ENCODE measurements around the gene PRMT2. TPM values are rescaled to one million over a fixed set of nuclear protein-coding genes. Genes with fewer than 3 reads are reported as not detected.

Gene PRMT2
- total RNA-seq, 2 donors from 2014 or later = 77.9 to 108 TPM

DNA sequence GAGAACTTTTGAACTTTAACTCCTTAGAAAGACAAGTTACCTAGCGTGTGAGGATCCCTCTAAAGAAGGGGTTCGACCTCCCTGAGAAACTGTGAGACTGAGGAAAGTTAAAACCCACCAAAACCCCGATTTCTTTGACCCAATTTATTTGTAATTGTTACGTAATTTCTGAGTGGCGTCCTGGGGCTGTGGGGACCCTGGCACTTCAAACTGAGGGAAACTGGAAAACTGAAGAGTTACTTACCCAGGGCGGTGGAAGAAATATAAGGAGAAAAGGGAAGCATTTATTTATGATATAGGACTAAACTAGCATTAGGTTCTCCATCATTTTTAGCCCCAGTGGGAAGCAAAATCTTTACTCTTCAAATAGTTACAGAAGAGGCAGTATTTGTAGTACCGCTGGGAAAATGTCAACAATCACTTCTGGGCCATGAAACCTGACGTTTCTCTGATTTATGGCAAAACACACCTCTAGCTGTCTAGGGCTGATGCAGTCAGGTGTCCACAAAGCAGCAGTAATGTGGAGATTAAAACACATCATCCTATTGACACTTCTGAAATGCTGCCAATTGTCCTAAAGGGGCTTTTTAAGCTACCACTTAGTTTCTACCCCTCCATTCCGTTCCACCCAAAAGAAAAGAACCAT, 31.0 kb upstream of the PRMT2 start:
- DNase-seq (ENCODE audit: low spot score) = no peak
- Histone ChIP-seq H3K27ac (no peak overlapping the region), H3K27me3 (replicated peaks; ENCODE audit: insufficient read depth) (no peaks in the 10 kb centered on the region), H3K4me1 (replicated peaks) (no peaks in the 10 kb centered on the region), H3K4me3 (no peak overlapping the region), H3K36me3 (no peaks in the 10 kb centered on the region), H3K9me3 (no peaks in the 10 kb centered on the region)
- TF ChIP-seq, protein P1, sequence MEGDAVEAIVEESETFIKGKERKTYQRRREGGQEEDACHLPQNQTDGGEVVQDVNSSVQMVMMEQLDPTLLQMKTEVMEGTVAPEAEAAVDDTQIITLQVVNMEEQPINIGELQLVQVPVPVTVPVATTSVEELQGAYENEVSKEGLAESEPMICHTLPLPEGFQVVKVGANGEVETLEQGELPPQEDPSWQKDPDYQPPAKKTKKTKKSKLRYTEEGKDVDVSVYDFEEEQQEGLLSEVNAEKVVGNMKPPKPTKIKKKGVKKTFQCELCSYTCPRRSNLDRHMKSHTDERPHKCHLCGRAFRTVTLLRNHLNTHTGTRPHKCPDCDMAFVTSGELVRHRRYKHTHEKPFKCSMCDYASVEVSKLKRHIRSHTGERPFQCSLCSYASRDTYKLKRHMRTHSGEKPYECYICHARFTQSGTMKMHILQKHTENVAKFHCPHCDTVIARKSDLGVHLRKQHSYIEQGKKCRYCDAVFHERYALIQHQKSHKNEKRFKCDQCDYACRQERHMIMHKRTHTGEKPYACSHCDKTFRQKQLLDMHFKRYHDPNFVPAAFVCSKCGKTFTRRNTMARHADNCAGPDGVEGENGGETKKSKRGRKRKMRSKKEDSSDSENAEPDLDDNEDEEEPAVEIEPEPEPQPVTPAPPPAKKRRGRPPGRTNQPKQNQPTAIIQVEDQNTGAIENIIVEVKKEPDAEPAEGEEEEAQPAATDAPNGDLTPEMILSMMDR (IDR thresholded peaks at IDR 0.05) = no peak
- TF ChIP-seq POLR2AphosphoS5 (IDR thresholded peaks at IDR 0.05) (no peak), POLR2A (IDR thresholded peaks at IDR 0.05) (no peak)
- intact Hi-C loops (cut with DNase I) = no loop called here
- 72% methylated on average over 9 of the region's 9 CpGs for WGBS

DNA sequence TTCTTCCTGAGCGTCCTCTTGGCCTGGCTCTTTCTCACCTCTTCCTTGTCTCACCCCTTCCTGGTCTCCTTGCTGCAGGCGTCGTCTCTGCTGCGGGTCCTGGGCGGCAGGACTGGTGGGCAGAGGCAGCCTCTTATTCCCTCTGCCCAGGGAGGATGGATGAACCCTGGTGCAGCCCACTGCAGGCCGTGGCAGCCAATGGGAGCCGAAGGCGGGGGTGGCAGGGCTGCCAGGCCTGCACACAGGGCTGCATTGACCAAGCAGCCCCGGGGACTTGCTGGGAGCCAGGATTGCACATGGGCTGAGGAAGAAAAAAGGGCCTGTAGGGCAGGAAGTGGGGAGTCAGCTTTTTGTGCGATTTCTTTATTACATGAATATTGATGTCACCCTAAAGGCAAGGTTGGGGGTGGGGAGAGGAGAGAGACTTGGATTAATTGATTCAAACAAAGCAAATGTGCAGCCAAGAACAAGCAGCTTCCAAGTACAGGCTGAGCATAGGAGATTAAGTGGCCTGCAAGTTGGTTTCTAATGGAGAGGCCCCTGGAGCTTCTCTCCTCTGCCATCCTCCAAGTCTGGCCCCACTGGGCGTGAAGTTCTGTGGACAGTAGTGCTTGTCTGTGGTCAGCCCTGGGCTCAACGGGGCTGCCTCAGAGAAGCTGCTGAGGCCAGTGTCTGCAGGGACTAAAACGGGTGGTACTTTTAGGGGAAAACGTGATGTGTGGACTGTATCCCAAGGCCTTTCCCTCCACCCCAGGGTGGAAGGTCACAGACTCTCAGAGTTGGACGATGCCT, 30.3 kb upstream of the PRMT2 start, which contains the start of gene S100B:
Gene S100B, minus strand, starts transcription at position 108 of the 792 bp plus-strand sequence. CDS start 2,667 bp downstream, outside the sequence.
- TF ChIP-seq, protein P1 (IDR thresholded peaks at IDR 0.05) = no peak
- TF ChIP-seq POLR2A (IDR thresholded peaks at IDR 0.05) = no peak
- TF ChIP-seq POLR2AphosphoS5 (IDR thresholded peaks at IDR 0.05) = no peak
- Histone ChIP-seq H3K9me3 (no peaks in the 10 kb centered on the region), H3K4me3 (no peak within 1 kb of the TSS), H3K27ac (no peak within 1 kb of the TSS), H3K36me3 (no peaks in the 10 kb centered on the region), H3K27me3 (replicated peaks; ENCODE audit: insufficient read depth) (no peaks in the 10 kb centered on the region), H3K4me1 (replicated peaks) (no peaks in the 10 kb centered on the region)
- 60% methylated on average over 15 of the region's 15 CpGs for WGBS
- no peak for DNase-seq (ENCODE audit: low spot score)
- intact Hi-C loops (cut with DNase I) = no loop called here

DNA sequence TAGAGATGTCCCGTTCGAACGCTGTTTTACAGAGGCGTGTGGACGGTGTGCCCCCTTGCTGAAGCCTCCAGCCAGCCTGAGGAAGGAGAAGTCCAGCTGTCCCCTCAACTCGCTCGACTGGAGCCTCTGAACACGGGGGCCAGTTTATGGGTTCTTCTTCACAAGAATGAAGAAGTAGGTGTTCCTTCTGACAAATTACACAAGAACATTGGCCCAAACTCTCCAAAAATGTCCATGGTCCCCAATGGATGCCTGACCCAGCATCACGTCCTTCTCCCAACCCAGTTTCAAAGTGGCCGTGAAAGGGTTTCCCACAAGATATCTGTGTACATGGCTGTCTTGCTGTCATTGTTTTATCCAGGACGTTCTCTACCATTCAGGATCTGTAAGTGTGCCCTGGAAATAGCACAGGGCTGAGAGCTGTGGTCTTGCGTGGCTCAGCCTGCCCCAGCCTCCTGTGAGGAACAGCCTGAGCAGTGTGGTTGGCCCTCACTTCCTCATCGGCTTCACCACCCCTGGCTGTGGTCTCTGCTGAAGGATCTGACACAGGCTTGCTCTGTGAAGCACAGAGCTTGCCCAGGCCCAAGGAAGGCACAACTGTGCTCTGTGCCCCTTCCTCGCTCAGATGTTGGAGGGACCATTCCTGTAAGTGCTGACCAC, 29.6 kb upstream of the PRMT2 start:
- intact Hi-C loops (cut with DNase I) = no loop called here
- Histone ChIP-seq H3K36me3 (no peaks in the 10 kb centered on the region), H3K4me3 (no peak overlapping the region), H3K9me3 (no peaks in the 10 kb centered on the region), H3K4me1 (replicated peaks) (no peaks in the 10 kb centered on the region), H3K27me3 (replicated peaks; ENCODE audit: insufficient read depth) (no peaks in the 10 kb centered on the region), H3K27ac (no peak overlapping the region)
- TF ChIP-seq, protein P1 (IDR thresholded peaks at IDR 0.05) = no peak
- TF ChIP-seq POLR2A (IDR thresholded peaks at IDR 0.05) (no peak), POLR2AphosphoS5 (IDR thresholded peaks at IDR 0.05) (no peak)
- whole genome bisulfite sequencing = 85% methylated on average over 14 of the region's 14 CpGs
- no peak for DNase-seq (ENCODE audit: low spot score)

DNA sequence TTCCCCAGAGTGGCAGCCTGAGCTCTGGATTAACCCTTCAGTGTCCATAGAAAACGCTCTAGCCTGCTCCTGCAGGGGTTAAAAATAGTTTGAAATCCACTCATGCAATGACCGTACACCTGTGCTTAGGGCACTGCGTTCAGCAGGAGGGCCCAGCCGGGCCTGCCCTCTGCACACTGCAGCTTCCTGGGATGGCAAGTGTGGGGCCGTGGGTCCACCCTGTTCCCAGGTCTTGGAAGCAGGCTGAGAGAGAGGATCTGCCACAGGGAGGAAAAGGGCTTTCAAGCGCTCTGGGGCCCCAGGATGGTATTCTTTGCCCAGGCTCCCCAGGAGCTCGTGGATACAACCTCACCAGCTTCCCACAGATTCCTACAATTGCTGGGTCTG, 29.1 kb upstream of the PRMT2 start:
- no peaks in the 10 kb centered on the region for H3K36me3 ChIP-seq
- no peaks in the 10 kb centered on the region for H3K27me3 ChIP-seq (replicated peaks; ENCODE audit: insufficient read depth)
- 89% methylated on average over 5 of the region's 7 CpGs for WGBS
- H3K4me1 ChIP-seq (replicated peaks) = no peaks in the 10 kb centered on the region
- TF ChIP-seq POLR2AphosphoS5 (IDR thresholded peaks at IDR 0.05) (no peak), POLR2A (IDR thresholded peaks at IDR 0.05) (no peak)
- TF ChIP-seq, protein P1 (IDR thresholded peaks at IDR 0.05) = no peak
- no peaks in the 10 kb centered on the region for H3K9me3 ChIP-seq
- intact Hi-C loops (cut with DNase I) = no loop called here
- H3K4me3 ChIP-seq = no peak overlapping the region
- no peak for DNase-seq (ENCODE audit: low spot score)
- H3K27ac ChIP-seq = no peak overlapping the region

Data from prostate gland (tissue), 2 donors.